Endothelial cell (in vitro differentiated cells): Measurements from ENCODE around the gene LARP4B. TPM values are rescaled to one million over a fixed set of nuclear protein-coding genes. Genes with fewer than 3 reads are reported as not detected.

ENCODE experiments used
- DNase-seq: peaks from one replicate; pipeline ENCODE4 v3.0.0; 2021; ENCODE audit warnings: low spot score
- H3K27ac Mint-ChIP-seq: one replicate; pipeline ENCODE4 v1.8.0; 2021; ENCODE audit warnings: mixed read lengths, inconsistent platforms; ENCODE audit not compliant: unreplicated experiment
- H3K27me3 Mint-ChIP-seq: one replicate; pipeline ENCODE4 v1.8.0; 2021; ENCODE audit warnings: mild to moderate bottlenecking, moderate library complexity, mixed read lengths, inconsistent platforms; ENCODE audit not compliant: unreplicated experiment
- H3K36me3 Mint-ChIP-seq: one replicate; pipeline ENCODE4 v1.8.0; 2021; ENCODE audit warnings: mild to moderate bottlenecking, low read depth, mixed read lengths, inconsistent platforms; ENCODE audit not compliant: unreplicated experiment
- H3K4me1 Mint-ChIP-seq: one replicate; pipeline ENCODE4 v1.8.0; 2021; ENCODE audit warnings: mild to moderate bottlenecking, mixed read lengths, inconsistent platforms; ENCODE audit not compliant: unreplicated experiment
- H3K4me3 Mint-ChIP-seq: one replicate; pipeline ENCODE4 v1.8.0; 2021; ENCODE audit warnings: mild to moderate bottlenecking, mixed read lengths, inconsistent platforms; ENCODE audit not compliant: unreplicated experiment
- H3K9me3 Mint-ChIP-seq: one replicate; pipeline ENCODE4 v1.8.0; 2021; ENCODE audit warnings: mixed read lengths, inconsistent platforms; ENCODE audit not compliant: unreplicated experiment
- CTCF ChIP-seq: fragments of 200-600 bp; sonication (generic); IDR thresholded peaks from one replicate; pipeline ENCODE4 v1.5.0; 2021; ENCODE audit warnings: antibody characterized with exemption; ENCODE audit not compliant: unreplicated experiment
- total RNA-seq: library from RNA; stranded (reverse); fragmentation: NEBNext Ultra II Directional; extraction: Animal tissue kit (Norgen Biotek cat#: 25700); gene quantifications from one replicate; pipeline ENCODE4 v1.2.1, GENCODE V29; 2021; ENCODE audit not compliant: unreplicated experiment

Gene LARP4B
- total RNA-seq, 1 donor from 2014 or later, result 91.8 TPM

- H3K27ac Mint-ChIP-seq, result no peak overlapping the region
- H3K9me3 Mint-ChIP-seq, result no peaks in the 10 kb centered on the region
- peaks cover 3% of the 10 kb centered on the region for H3K27me3 Mint-ChIP-seq
- no peaks in the 10 kb centered on the region for H3K36me3 Mint-ChIP-seq
- peaks cover 5% of the 10 kb centered on the region for H3K4me1 Mint-ChIP-seq
- no peak for DNase-seq
- no peak overlapping the region for H3K4me3 Mint-ChIP-seq
- TF ChIP-seq CTCF, result no peak
Observed at GRCh38 chr10:945778-946177, 14.3 kb upstream of the LARP4B start.

GRCh38 chr10:944034-944831, 12.7 kb upstream of the LARP4B start:
- no peak for DNase-seq
- Mint-ChIP-seq H3K36me3 (no peaks in the 10 kb centered on the region), H3K27ac (peak overlapping the region; percentile 83), H3K9me3 (no peaks in the 10 kb centered on the region), H3K4me1 (peaks cover 9% of the 10 kb centered on the region), H3K4me3 (no peak overlapping the region), H3K27me3 (peaks cover 3% of the 10 kb centered on the region)
- TF ChIP-seq CTCF, result no peak

- TF ChIP-seq CTCF, result no peak
- H3K27ac Mint-ChIP-seq, result no peak overlapping the region
- H3K36me3 Mint-ChIP-seq, result no peaks in the 10 kb centered on the region
- peaks cover 16% of the 10 kb centered on the region for H3K4me1 Mint-ChIP-seq
- no peak for DNase-seq
- H3K27me3 Mint-ChIP-seq, result peaks cover 1% of the 10 kb centered on the region
- H3K9me3 Mint-ChIP-seq, result no peaks in the 10 kb centered on the region
- no peak overlapping the region for H3K4me3 Mint-ChIP-seq
Observed at GRCh38 chr10:943334-944033, 12.0 kb upstream of the LARP4B start.

GRCh38 chr10:938941-939678, 7.6 kb upstream of the LARP4B start:
- H3K36me3 Mint-ChIP-seq, result no peaks in the 10 kb centered on the region
- peaks cover 13% of the 10 kb centered on the region for H3K4me1 Mint-ChIP-seq
- H3K9me3 Mint-ChIP-seq, result no peaks in the 10 kb centered on the region
- no peak overlapping the region for H3K27ac Mint-ChIP-seq
- peaks cover 5% of the 10 kb centered on the region for H3K27me3 Mint-ChIP-seq
- no peak overlapping the region for H3K4me3 Mint-ChIP-seq
- TF ChIP-seq CTCF, result no peak
- DNase-seq, result no peak
